Measurements from ENCODE around the gene MSMB. TPM values are rescaled to one million over a fixed set of nuclear protein-coding genes. Genes with fewer than 3 reads are reported as not detected.

Gene MSMB
- total RNA-seq, 1 donor from 2014 or later, result 5.6 TPM

DNA sequence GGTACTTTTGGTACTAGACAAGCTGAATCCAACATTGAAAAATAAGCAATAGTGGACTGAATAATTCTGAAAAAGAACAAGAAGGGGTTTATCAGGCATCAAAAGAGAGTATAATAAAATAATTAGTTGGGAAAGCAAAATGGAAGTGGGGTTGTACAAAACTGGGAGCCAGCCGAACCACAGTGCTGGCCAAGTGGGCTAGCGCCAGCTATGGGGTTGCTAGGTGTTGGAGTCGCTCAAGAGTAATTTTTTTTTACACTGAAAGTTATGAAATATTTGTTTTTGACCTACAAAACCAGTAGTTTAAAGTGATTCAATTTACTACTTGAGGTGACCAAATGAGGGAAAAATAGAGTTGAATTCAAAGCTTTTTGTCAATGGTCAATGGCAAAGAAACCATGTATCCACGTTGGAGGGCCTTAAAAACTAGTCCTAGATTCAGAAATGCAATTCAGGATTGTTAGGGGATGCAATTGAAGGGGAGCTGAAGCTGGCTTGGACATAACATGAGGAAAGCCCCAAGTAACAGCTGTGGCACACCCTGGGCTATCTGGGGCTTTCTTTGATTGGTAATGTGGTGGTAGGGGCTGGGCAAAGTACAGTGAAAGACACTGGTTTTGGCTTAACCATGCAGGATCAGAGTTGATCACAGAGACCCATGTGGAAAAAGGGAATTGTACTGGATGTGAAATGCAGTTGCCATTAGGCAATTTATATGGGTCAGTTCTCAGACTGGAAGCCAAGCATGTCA lies 28.3 kb upstream of the MSMB start:
- DNase-seq (ENCODE audit: extremely low spot score, unreplicated experiment), result no peak
- Mint-ChIP-seq H3K4me1 (ENCODE audit: unreplicated experiment) (no peaks in the 10 kb centered on the region), H3K36me3 (no peaks in the 10 kb centered on the region), H3K9me3 (peaks cover 5% of the 10 kb centered on the region), H3K27ac (no peak overlapping the region), H3K27me3 (peaks cover 3% of the 10 kb centered on the region), H3K4me3 (no peak overlapping the region)
- TF ChIP-seq, protein P1, sequence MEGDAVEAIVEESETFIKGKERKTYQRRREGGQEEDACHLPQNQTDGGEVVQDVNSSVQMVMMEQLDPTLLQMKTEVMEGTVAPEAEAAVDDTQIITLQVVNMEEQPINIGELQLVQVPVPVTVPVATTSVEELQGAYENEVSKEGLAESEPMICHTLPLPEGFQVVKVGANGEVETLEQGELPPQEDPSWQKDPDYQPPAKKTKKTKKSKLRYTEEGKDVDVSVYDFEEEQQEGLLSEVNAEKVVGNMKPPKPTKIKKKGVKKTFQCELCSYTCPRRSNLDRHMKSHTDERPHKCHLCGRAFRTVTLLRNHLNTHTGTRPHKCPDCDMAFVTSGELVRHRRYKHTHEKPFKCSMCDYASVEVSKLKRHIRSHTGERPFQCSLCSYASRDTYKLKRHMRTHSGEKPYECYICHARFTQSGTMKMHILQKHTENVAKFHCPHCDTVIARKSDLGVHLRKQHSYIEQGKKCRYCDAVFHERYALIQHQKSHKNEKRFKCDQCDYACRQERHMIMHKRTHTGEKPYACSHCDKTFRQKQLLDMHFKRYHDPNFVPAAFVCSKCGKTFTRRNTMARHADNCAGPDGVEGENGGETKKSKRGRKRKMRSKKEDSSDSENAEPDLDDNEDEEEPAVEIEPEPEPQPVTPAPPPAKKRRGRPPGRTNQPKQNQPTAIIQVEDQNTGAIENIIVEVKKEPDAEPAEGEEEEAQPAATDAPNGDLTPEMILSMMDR (conservative IDR thresholded peaks at IDR 0.05), result no peak

DNA sequence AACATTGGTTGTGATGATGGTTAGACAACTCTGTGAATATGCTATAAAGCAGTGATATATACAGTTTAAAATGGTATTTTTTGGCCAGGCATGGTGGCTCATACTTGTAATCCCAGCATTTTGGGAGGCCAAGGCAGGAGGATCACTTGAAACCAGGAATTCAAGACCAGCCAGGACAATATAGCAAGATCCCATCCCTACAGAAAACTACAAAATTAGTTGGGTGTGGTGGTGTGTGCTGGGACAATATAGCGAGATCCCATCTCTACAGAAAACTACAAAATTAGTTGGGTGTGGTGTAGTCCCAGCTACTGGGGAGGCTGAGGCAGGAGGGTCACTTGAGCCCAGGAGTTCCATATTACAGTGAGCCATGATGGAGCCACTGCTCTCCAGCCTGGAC lies 27.5 kb upstream of the MSMB start:
- TF ChIP-seq, protein P1 (conservative IDR thresholded peaks at IDR 0.05), result no peak
- Mint-ChIP-seq H3K27me3 (peaks cover 3% of the 10 kb centered on the region), H3K4me3 (no peak overlapping the region)

GRCh38 chr10:46070749-46071148 lies 24.7 kb upstream of the MSMB start:
- Mint-ChIP-seq H3K4me3 (no peak overlapping the region), H3K9me3 (peaks cover 5% of the 10 kb centered on the region), H3K27me3 (no peaks in the 10 kb centered on the region), H3K36me3 (no peaks in the 10 kb centered on the region), H3K4me1 (ENCODE audit: unreplicated experiment) (no peaks in the 10 kb centered on the region), H3K27ac (no peak overlapping the region)
- DNase-seq (ENCODE audit: extremely low spot score, unreplicated experiment), result no peak
- TF ChIP-seq, protein P1 (conservative IDR thresholded peaks at IDR 0.05), result no peak

More for the DNA sequence above, 27.5 kb upstream of the MSMB start:
- Mint-ChIP-seq H3K27ac (no peak overlapping the region), H3K36me3 (no peaks in the 10 kb centered on the region), H3K4me1 (ENCODE audit: unreplicated experiment) (no peaks in the 10 kb centered on the region), H3K9me3 (peaks cover 5% of the 10 kb centered on the region)
- DNase-seq (ENCODE audit: extremely low spot score, unreplicated experiment), result no peak

GRCh38 chr10:46069771-46070463 lies 23.8 kb upstream of the MSMB start:
- Mint-ChIP-seq H3K4me1 (ENCODE audit: unreplicated experiment) (no peaks in the 10 kb centered on the region), H3K27me3 (no peaks in the 10 kb centered on the region), H3K9me3 (peaks cover 5% of the 10 kb centered on the region), H3K36me3 (no peaks in the 10 kb centered on the region), H3K27ac (no peak overlapping the region), H3K4me3 (no peak overlapping the region)
- no peak for DNase-seq (ENCODE audit: extremely low spot score, unreplicated experiment)
- TF ChIP-seq, protein P1 (conservative IDR thresholded peaks at IDR 0.05), result no peak

- Mint-ChIP-seq H3K9me3 (peaks cover 5% of the 10 kb centered on the region), H3K4me1 (ENCODE audit: unreplicated experiment) (no peaks in the 10 kb centered on the region), H3K4me3 (no peak overlapping the region), H3K27ac (no peak overlapping the region), H3K27me3 (no peaks in the 10 kb centered on the region), H3K36me3 (no peaks in the 10 kb centered on the region)
- no peak for DNase-seq (ENCODE audit: extremely low spot score, unreplicated experiment)
- TF ChIP-seq, protein P1 (conservative IDR thresholded peaks at IDR 0.05), result no peak
These were observed 22.8 kb upstream of the MSMB start for GRCh38 chr10:46068905-46069304.

Data from type B pancreatic cell (in vitro differentiated cells).